Activated naive CD8-positive, alpha-beta T cell treated with anti-CD3 and anti-CD28 coated beads for 36 hours (primary cell): Measurements from ENCODE around the gene ZNF792. TPM values are rescaled to one million over a fixed set of nuclear protein-coding genes. Genes with fewer than 3 reads are reported as not detected.
"Not testable (repeated sequence)": the region's sequence is repeated elsewhere in the genome, so short reads cannot be mapped to it uniquely, and the experiment has no call there.

Experiments
- DNase-seq: peaks from one replicate; pipeline ENCODE4 v3.0.0; 2021
- H3K27ac Mint-ChIP-seq: one replicate; pipeline ENCODE4 v1.8.0; 2022; ENCODE audit warnings: mild to moderate bottlenecking, moderate library complexity, mixed read lengths
- H3K27me3 Mint-ChIP-seq: one replicate; pipeline ENCODE4 v1.8.0; 2022; ENCODE audit warnings: mild to moderate bottlenecking, mixed read lengths
- H3K36me3 Mint-ChIP-seq: one replicate; pipeline ENCODE4 v1.8.0; 2021; ENCODE audit warnings: mild to moderate bottlenecking, mixed read lengths
- H3K4me1 Mint-ChIP-seq: one replicate; pipeline ENCODE4 v1.8.0; 2021; ENCODE audit warnings: mixed read lengths
- H3K4me3 Mint-ChIP-seq: one replicate; pipeline ENCODE4 v1.8.0; 2022; ENCODE audit warnings: mild to moderate bottlenecking, moderate library complexity, mixed read lengths
- H3K9me3 Mint-ChIP-seq: one replicate; pipeline ENCODE4 v1.8.0; 2022; ENCODE audit warnings: mixed read lengths
- total RNA-seq, 2 experiments: library from RNA; stranded (reverse); gene quantifications; one replicate each; pipeline ENCODE4 v1.2.3, GENCODE V29; 2021

Gene ZNF792
- 1 to 10 TPM; 3.4 to 4.6 TPM for total RNA-seq

GRCh38 chr19:34963573-34964406 lies at the start of gene ZNF792:
Gene ZNF792 (minus strand): TSS chr19:34964229. CDS start chr19:34963662, 567 bp downstream.
- Mint-ChIP-seq H3K9me3 (peaks cover 61% of the 10 kb centered on the region), H3K27me3 (no peaks in the 10 kb centered on the region), H3K4me3 (peak within 1 kb of the TSS; percentile 94), H3K27ac (peak within 1 kb of the TSS; percentile 88), H3K4me1 (peaks cover 19% of the 10 kb centered on the region), H3K36me3 (peaks cover 49% of the 10 kb centered on the region)
- peak; percentile 64 for DNase-seq

GRCh38 chr19:35013041-35013819 lies 49.2 kb upstream of the ZNF792 start:
- H3K4me3 Mint-ChIP-seq, result peak overlapping the region; percentile 76
- no peaks in the 10 kb centered on the region for H3K27me3 Mint-ChIP-seq
- no peaks in the 10 kb centered on the region for H3K9me3 Mint-ChIP-seq
- H3K27ac Mint-ChIP-seq, result peak overlapping the region; percentile 90
- DNase-seq, result peak; percentile 84
- H3K4me1 Mint-ChIP-seq, result peaks cover 54% of the 10 kb centered on the region
- peaks cover 48% of the 10 kb centered on the region for H3K36me3 Mint-ChIP-seq

GRCh38 chr19:35011737-35012682 lies 48.0 kb upstream of the ZNF792 start:
- Mint-ChIP-seq H3K4me3 (no peak overlapping the region), H3K27ac (peak overlapping the region; percentile 90), H3K36me3 (peaks cover 49% of the 10 kb centered on the region), H3K9me3 (no peaks in the 10 kb centered on the region), H3K27me3 (no peaks in the 10 kb centered on the region), H3K4me1 (peaks cover 47% of the 10 kb centered on the region)
- no peak for DNase-seq

GRCh38 chr19:35011091-35011689 lies 47.2 kb upstream of the ZNF792 start:
- Mint-ChIP-seq H3K4me1 (peaks cover 54% of the 10 kb centered on the region), H3K4me3 (peak overlapping the region; percentile 34), H3K27ac (peak overlapping the region; percentile 90), H3K9me3 (no peaks in the 10 kb centered on the region), H3K36me3 (peaks cover 56% of the 10 kb centered on the region), H3K27me3 (no peaks in the 10 kb centered on the region)
- DNase-seq, result no peak

GRCh38 chr19:35009424-35010415 lies 45.7 kb upstream of the ZNF792 start:
- no peak for DNase-seq
- peaks cover 50% of the 10 kb centered on the region for H3K36me3 Mint-ChIP-seq
- H3K9me3 Mint-ChIP-seq, result no peaks in the 10 kb centered on the region
- H3K27me3 Mint-ChIP-seq, result no peaks in the 10 kb centered on the region
- peaks cover 51% of the 10 kb centered on the region for H3K4me1 Mint-ChIP-seq
- H3K27ac Mint-ChIP-seq, result peak overlapping the region; percentile 42
- no peak overlapping the region for H3K4me3 Mint-ChIP-seq

GRCh38 chr19:35008891-35009341 lies 44.9 kb upstream of the ZNF792 start:
- H3K36me3 Mint-ChIP-seq, result peaks cover 48% of the 10 kb centered on the region
- no peaks in the 10 kb centered on the region for H3K27me3 Mint-ChIP-seq
- peaks cover 49% of the 10 kb centered on the region for H3K4me1 Mint-ChIP-seq
- no peak overlapping the region for H3K4me3 Mint-ChIP-seq
- H3K27ac Mint-ChIP-seq, result peak overlapping the region; percentile 42
- no peaks in the 10 kb centered on the region for H3K9me3 Mint-ChIP-seq
- DNase-seq, result no peak

- not testable (repeated sequence) for H3K9me3 Mint-ChIP-seq, DNase-seq, H3K27ac Mint-ChIP-seq, H3K4me3 Mint-ChIP-seq, H3K27me3 Mint-ChIP-seq
- Mint-ChIP-seq H3K4me1 (peaks cover 49% of the 10 kb centered on the region), H3K36me3 (peaks cover 41% of the 10 kb centered on the region)
These were observed 43.4 kb upstream of the ZNF792 start for GRCh38 chr19:35007427-35007826.

GRCh38 chr19:35006999-35007365 lies 43.0 kb upstream of the ZNF792 start:
- Mint-ChIP-seq H3K27ac (peak overlapping the region; percentile 46), H3K4me1 (peaks cover 48% of the 10 kb centered on the region), H3K27me3 (no peaks in the 10 kb centered on the region), H3K36me3 (peaks cover 44% of the 10 kb centered on the region), H3K9me3 (no peaks in the 10 kb centered on the region), H3K4me3 (no peak overlapping the region)
- DNase-seq, result no peak

GRCh38 chr19:35006342-35006998 lies 42.4 kb upstream of the ZNF792 start:
- H3K9me3 Mint-ChIP-seq, result no peaks in the 10 kb centered on the region
- no peaks in the 10 kb centered on the region for H3K27me3 Mint-ChIP-seq
- no peak overlapping the region for H3K4me3 Mint-ChIP-seq
- peaks cover 48% of the 10 kb centered on the region for H3K36me3 Mint-ChIP-seq
- H3K4me1 Mint-ChIP-seq, result peaks cover 49% of the 10 kb centered on the region
- DNase-seq, result no peak
- peak overlapping the region; percentile 46 for H3K27ac Mint-ChIP-seq

GRCh38 chr19:35006007-35006341 lies 41.9 kb upstream of the ZNF792 start:
- Mint-ChIP-seq H3K4me1 (peaks cover 44% of the 10 kb centered on the region), H3K27ac (peak overlapping the region; percentile 12), H3K36me3 (peaks cover 49% of the 10 kb centered on the region)
- not testable (repeated sequence) for H3K27me3 Mint-ChIP-seq, H3K4me3 Mint-ChIP-seq, DNase-seq, H3K9me3 Mint-ChIP-seq

GRCh38 chr19:35005256-35005977 lies 41.4 kb upstream of the ZNF792 start:
- peak overlapping the region; percentile 17 for H3K27ac Mint-ChIP-seq
- no peak for DNase-seq
- peaks cover 48% of the 10 kb centered on the region for H3K36me3 Mint-ChIP-seq
- H3K4me3 Mint-ChIP-seq, result peak overlapping the region; percentile 40
- no peaks in the 10 kb centered on the region for H3K27me3 Mint-ChIP-seq
- peaks cover 40% of the 10 kb centered on the region for H3K4me1 Mint-ChIP-seq
- no peaks in the 10 kb centered on the region for H3K9me3 Mint-ChIP-seq

GRCh38 chr19:35004517-35005255 lies 40.7 kb upstream of the ZNF792 start:
- no peak overlapping the region for H3K4me3 Mint-ChIP-seq
- H3K36me3 Mint-ChIP-seq, result peaks cover 48% of the 10 kb centered on the region
- peak overlapping the region; percentile 31 for H3K27ac Mint-ChIP-seq
- H3K27me3 Mint-ChIP-seq, result no peaks in the 10 kb centered on the region
- no peak for DNase-seq
- no peaks in the 10 kb centered on the region for H3K9me3 Mint-ChIP-seq
- H3K4me1 Mint-ChIP-seq, result peaks cover 36% of the 10 kb centered on the region
